Fibroblast of the conjunctiva (primary cell): ENCODE data around the gene KATNBL1.
A peak's percentile ranks its signal among the peaks of the same experiment; 100 is the strongest.

Experiments used
- DNase-seq: peaks from one replicate; pipeline ENCODE4 v3.0.0-alpha.2; 2010; ENCODE audit warnings: low read depth

Gene KATNBL1, protein sequence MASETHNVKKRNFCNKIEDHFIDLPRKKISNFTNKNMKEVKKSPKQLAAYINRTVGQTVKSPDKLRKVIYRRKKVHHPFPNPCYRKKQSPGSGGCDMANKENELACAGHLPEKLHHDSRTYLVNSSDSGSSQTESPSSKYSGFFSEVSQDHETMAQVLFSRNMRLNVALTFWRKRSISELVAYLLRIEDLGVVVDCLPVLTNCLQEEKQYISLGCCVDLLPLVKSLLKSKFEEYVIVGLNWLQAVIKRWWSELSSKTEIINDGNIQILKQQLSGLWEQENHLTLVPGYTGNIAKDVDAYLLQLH

GRCh38 chr15:34209421-34210282 lies at the start of gene KATNBL1:
KATNBL1 (minus strand) TSS chr15:34210096; CDS start chr15:34163676, 46,420 bp downstream.
- peak; percentile 81 for DNase-seq

DNA sequence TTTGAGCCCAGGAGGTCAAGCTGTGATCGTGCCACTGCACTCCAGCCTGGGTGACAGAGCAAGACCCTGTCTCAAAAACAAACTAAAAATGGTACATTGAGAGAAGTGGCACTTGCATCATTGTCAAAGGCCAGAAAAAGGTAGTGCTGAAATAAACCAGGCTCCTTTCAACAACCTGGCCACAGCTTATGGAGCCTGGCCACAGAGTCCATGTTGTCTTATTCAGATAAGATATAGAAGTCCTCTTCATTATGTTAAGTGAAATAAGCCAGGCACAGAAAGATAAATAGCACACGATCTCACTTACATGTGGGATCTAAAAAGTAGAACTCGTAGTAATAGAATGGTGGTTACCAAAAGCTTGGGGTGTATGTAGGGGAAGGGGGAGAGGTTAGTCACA lies 49.7 kb upstream of the KATNBL1 start:
- no peak for DNase-seq

GRCh38 chr15:34258151-34258550 lies 48.3 kb upstream of the KATNBL1 start:
- no peak for DNase-seq

GRCh38 chr15:34252545-34252944 lies 42.6 kb upstream of the KATNBL1 start:
- no peak for DNase-seq

DNA sequence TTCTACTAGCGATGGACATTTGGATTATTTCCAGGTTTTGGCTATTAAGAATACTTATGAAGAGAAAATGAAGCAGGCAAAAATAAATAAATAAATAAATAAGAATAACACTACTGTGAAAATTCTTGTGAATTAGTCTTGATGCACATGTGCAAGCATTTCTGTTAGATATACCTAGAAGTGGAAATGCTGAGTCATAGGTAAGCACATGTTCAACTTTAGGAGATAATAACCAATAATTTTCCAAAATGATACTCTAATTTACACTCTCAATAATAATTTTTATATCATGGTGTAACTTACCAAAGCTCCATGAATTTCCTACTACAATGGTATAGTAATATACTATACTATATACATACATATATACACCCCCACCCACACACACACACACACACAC lies 38.3 kb upstream of the KATNBL1 start:
- no peak for DNase-seq

- DNase-seq, result no peak
Observed at GRCh38 chr15:34246276-34246976, 36.5 kb upstream of the KATNBL1 start.

GRCh38 chr15:34243226-34243625 lies 33.3 kb upstream of the KATNBL1 start:
- DNase-seq, result no peak

- DNase-seq, result no peak
Observed at GRCh38 chr15:34242331-34242710, 32.4 kb upstream of the KATNBL1 start.

GRCh38 chr15:34241376-34242330 lies 31.8 kb upstream of the KATNBL1 start:
- peak; percentile 12 for DNase-seq

GRCh38 chr15:34240537-34240936 lies 30.6 kb upstream of the KATNBL1 start:
- DNase-seq, result no peak

DNA sequence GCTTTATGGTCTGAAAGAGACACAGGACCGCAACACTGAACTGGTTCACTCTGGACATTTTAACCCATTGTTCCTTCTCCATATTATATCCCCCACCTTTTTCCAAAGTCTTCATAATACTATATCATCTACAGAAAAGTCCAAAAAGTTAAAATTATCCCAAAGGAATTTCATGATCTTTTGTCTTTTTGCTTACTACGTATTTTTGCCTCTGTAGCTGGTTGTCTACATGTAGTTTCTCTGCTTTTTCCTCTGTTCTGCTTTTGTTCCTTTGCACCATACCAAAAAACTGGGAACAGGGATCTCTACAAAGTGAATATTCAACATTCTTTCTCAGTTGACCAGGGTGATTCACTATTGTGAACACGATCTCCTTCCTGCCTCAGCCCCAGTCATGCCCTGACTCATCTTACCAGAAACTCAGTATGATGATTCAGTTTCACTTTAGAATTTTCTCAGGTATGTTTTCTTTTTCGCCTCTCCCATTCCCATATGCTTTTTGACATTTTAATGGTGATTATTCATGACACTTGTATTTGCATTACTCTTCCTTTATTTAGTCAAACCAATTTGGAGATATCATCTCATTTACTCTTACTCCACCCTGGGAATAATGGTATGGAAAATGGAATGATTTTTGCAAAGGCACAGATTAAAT lies 29.4 kb upstream of the KATNBL1 start:
- peak; percentile 42 for DNase-seq

DNA sequence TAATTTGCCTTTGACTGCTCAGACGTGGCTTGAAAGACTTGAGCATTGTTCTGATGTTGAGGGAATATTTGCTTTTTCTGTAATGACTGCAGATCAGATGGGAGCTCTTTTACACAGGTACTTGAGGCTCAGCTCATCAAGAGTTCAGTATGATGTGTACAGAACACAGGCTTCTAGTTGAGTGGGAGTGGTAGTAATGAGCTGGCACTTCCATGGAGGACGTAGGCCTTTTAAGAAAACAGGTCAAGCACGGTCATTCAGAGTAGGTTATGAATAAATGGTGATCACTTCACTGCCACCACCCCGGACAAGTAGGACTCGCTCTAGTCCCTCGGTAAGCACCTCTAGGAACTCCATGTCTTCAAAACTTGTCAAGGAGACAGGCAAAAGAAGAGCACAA lies 23.7 kb upstream of the KATNBL1 start:
- DNase-seq, result no peak

- no peak for DNase-seq
Observed at GRCh38 chr15:34223904-34224596, 14.2 kb upstream of the KATNBL1 start.

GRCh38 chr15:34217587-34218225 lies 7.8 kb upstream of the KATNBL1 start:
- no peak for DNase-seq

DNA sequence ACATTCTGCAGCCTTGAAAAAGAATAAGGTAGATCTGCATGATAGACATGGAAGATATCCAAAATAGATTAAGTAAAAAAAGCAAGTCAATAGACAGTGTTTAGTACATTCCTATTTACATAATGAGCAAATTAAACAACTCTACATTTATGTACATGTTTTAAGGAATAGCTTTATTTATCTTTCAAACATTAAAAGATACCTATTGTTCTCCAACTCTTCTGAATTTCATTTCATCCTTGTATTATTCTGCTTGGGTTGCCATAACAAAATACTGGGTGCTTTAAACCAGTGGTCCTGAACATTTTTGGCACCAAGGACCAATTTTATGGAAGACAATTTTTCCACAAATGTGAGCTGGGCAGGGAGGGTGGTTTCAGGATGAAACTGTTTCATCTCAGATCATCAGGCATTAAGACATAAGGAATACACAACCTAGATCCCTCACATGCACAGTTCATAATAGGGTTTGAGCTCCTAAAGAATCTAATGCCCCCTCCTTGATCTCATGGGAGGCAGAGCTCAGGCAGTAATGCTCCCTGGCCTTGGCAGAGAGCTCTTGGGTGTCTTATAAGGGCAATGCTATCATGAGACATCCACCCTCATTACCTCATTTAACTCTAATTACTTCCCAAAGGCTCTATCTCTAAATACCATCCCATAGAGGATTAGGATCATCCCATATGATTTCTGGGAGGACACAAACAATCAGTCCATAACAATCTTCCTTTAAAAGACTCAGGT lies 6.8 kb upstream of the KATNBL1 start:
- DNase-seq, result no peak

DNA sequence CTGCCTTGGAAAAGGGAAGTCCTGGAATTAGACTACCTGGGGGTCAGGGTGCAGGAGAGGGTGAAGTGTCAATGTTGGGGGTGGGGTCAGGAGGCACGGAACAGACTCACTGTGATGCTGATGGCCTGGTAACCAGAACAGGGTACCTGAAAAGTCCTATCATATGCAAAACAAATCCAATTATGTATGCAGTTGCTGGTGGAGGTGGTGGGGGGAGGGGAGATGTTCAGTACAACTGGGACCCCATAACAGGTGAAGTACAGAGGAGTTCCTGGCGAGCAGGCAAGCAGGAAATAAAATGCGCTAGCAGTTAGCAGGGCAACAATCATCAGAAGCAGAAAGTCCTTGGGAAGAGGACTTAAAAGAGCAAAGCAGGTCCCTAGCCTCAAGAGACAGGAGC lies 4.2 kb upstream of the KATNBL1 start:
- DNase-seq, result no peak

DNA sequence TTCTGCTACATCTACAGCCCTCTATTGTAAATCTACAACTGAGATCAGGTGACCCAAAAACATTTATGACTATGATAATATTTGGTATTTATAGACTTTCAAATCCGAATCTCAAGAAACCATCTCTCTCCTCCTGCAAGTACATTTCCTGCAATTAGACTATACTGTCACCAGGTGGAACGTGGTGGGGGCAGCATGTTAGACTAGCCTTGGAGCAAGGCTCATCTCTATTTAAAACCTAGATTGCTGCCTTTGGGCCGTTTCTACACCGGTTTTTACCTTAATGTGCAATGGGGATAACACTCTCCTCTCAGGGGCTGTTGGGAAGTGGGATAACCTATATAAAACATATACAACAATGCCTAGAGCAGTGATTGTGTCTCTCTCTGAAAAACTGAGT lies 3.8 kb upstream of the KATNBL1 start:
- no peak for DNase-seq

DNA sequence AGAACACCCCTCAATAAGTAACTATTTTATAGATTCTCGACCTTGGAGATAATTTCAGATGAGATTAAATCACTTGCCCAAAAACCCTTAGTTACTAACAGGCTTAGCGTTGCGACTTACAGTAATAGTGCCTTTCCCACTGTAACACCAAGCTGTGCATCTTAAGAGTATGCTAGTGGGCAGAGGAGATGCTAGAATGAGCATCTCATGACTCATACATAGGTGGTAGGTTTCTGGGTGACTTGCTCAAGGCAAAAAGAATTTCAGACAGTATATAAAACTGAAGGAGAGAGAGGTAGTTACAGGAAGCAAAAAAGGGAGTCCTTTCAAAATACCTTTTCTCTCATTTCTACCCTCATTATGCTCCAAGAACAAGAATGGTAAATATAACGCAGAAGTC lies 3.9 kb downstream of the KATNBL1 start:
- DNase-seq, result no peak

GRCh38 chr15:34203936-34204335 lies 6.0 kb downstream of the KATNBL1 start:
- no peak for DNase-seq
